Retina (tissue), 1 donor: ENCODE data around the gene RAB4B.
"Not testable (repeated sequence)": the region's sequence is repeated elsewhere in the genome, so short reads cannot be mapped to it uniquely, and the experiment has no call there.

Source experiments
- DNase-seq: peaks from one replicate; pipeline ENCODE4 v3.0.0-alpha.2; 2016

Gene RAB4B

DNA sequence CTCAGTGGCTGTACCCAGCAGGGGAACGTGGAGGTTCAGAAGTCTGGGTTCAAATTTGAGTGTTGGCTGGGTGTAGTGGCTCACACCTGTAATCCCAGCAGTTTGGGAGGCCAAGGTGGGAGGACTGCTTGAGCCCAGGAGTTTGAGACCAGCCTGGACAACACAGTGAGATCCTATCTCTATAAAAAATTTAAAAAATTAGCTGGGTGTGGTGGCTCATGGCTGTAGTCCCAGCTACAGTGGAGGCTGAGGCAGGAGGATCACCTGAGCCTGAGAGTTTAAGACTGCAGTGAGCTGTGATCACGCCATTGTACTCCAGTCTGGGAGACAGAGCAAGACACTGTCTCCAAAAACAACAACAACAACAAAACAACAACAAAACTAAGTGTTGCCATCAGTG is 6.1 kb downstream of the RAB4B start:
- DNase-seq = not testable (repeated sequence)

DNA sequence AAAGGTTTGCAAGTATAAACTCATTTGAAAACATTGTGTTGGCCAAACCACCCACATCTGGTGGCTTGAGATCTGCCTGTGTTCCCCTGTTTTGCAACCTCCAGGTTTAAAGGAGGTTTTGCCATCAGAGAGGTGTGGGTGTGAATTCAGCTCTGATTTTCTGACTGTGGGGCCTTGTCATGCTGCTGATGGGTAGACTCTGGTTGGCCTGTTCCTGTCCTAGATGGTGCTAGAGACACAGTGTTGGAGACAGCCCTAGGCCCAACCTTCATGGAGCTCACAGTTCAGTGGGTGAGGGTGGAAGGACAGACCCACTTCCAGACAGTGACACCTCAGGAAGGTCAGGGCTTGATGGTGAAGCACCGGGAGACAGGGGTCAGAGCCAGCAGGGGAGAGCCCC is 7.5 kb downstream of the RAB4B start:
- DNase-seq = no peak

DNA sequence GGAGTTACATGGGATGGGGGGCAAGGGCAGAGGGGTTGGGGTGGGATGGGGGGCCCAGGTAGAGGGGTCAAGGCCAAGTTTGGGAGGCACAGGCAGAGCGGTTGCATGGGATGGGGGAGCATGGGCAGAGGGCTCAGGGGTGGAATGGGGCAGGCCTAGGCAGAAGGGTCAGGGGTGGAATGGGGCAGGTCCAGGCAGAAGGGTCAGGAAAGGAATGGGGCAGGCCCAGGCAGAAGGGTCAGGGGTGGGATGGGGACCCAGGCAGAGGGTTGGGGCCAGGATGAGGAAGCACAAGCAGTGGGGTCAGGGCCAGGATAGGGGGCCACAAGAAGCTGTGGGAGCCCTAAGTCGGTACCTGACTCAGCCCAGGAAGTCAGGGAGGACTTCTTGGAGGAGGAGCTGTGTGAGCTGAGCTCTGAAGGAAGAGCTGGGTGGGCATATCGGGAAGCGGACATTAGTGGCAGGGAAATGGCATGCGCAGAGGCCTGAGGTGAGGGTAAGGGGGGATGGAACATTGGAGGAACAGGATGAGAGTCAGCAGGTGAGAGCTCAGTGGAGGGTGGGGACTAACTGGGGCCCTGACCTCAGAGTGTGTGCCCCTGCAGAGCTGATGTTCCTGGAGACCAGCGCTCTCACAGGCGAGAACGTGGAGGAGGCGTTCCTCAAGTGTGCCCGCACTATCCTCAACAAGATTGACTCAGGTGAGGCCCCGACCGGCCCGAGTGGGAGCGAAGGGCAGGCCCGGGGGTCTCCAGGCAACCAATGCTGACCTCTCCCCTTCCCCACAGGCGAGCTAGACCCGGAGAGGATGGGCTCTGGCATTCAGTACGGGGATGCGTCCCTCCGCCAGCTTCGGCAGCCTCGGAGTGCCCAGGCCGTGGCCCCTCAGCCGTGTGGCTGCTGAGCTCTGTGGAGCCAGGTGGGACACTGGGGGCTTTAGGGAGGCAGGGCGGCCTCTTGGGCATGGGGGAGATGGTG is 8.3 kb downstream of the RAB4B start:
- no peak for DNase-seq

DNA sequence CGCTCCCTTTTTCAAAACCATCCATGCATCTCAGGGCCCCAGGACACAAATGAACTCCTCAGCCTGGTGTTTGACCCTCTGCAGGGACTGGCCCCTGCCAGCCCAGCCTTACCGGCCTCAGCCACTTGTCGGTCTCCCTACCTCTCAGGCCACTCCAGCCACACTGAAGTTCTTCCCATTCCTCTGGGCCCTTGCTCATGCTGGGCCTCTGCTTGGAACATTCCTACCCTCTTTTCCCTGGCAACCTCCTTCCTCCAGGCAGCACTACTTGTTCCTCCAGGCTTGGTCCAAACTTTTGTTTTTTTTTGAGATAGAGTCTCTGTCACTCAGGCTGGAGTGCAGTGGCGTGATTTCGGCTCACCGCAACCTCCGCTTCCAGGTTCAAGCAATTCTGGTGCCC is 13.3 kb downstream of the RAB4B start:
- no peak for DNase-seq

DNA sequence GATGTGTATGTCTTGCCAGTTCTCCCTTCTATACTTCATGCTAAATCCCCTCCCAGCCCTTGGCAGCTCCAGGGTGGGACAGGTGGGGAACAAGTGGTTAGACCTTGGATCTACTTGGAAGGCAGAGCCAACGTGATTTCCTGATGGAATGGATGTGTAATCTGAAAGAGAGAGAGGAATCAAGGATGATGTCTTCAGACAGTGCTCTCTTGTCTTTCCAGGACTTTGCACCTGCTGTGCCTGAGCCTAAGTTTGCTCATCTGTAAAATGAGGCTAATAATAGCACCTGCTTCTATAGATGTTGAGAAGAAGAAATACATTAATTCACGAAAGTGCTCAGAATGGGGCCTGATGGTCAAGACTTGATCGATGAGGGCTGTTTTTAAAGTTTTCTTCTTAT is 13.9 kb downstream of the RAB4B start:
- no peak for DNase-seq

DNA sequence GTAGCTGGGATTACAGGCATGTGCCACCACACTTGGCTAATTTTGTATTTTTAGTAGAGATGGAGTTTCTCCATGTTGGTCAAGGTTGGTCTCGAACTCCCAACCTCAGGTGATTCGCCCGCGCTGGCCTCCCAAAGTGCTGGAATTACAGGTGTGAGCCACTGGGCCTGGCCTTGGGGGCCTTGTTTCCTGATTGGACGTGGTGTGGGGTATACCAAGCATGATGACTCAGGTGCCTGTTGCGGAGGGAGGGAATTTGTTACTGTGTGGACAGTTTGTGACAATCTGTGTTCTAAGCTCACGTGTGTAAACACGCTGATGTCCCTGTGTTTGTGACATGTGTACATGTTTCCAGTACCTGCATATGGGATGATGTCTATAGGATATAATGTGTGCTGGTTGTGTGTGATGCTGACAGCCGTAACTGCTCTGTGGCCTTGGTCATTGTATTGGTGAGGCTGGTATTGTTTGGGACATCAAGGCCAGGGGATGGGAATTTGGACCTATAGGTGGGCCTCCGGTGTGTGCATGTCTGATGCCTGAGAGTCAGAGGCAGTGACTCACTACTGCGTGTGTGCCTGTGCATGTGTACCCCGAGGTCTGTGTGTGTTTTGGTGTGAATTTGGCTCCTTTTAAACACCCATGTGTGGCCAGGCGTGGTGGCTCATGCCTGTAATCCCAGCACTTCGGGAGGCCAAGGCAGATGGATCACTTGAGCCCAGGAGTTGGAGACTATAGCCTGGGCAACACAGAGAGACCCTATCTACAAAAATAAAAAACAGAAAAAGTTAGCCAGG is 19.3 kb downstream of the RAB4B start:
- DNase-seq = no peak

DNA sequence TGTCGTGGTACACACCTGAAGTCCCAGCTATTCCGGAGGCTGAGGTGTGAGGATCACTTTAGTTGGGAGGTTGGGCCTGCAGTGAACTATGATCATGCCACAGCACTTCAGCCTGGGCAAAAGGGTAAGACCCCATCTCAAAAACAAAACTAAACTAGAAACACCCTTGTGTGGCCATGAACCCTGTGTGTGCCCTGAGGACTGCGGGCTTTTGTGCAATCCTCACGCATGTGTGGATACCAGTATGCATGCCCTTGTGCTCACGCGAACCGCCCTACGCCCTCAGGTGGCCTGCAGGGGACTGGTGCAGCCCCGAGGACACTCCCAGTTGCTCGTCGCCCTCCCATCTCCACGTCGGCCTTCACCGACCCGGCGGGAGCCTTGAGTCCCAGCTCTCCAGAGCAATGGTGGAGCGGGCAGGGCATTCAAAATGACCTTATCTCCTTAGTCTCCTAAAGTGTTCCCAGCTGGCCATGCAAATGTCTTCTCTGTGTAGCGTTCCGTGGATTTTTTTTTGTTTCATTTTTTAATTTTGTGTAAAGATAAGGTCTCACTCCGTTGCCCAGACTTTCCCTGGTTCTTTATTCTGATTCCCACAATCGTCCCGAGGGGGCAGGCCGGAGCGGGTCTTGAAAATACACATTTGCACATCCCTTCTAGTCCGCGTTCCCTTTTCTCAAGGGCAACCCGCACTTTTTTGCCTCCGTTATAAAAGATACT is 20.1 kb downstream of the RAB4B start:
- no peak for DNase-seq

DNA sequence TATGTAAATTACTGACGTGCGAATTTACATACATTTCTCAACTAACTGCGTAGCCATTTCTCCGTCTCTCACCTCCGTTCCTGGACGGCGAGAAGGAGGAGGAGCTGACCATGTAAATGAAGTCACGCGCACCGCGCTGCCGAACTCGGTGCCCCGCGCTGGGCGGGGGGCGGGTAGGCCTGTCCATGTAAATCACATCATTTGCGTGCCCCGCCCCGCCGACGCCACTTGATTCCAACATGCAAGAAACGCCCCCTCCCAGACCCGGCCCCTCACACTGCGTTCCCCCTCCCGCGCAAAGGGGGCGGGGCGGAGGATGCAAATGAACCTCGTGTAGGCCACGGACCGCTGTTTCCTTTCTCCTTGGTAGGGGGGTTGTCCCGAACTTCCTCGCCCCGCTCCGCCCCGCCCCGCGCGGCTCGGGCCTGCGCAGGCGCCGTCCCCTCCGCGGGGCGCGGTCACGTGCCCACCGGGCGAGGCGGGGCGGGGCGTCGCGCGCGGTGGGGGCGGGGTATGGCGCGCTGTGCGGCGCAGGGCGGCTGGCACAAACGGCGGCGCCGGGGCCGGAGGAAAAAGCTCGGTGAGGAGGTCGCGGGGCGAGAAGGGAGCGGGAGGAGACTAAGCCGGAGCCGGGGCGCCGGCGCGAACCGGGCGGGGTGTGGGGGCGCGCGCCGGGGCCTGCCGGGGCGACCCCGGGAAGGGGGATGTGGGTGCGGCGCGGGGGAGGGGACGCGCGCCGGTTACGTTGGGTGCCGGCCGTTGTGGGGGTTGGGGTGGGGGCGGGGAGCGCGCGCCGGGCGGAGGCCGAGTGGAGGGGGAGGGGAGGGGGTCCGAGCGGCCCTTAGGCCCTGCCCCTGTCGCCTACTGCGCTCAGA is 20.9 kb downstream of the RAB4B start, which contains the start of gene EGLN2:
Gene EGLN2, plus strand, starts transcription at position 509 of the 875 bp plus-strand sequence. CDS start 1,382 bp downstream, outside the sequence.
- DNase-seq = peak; percentile 99

DNA sequence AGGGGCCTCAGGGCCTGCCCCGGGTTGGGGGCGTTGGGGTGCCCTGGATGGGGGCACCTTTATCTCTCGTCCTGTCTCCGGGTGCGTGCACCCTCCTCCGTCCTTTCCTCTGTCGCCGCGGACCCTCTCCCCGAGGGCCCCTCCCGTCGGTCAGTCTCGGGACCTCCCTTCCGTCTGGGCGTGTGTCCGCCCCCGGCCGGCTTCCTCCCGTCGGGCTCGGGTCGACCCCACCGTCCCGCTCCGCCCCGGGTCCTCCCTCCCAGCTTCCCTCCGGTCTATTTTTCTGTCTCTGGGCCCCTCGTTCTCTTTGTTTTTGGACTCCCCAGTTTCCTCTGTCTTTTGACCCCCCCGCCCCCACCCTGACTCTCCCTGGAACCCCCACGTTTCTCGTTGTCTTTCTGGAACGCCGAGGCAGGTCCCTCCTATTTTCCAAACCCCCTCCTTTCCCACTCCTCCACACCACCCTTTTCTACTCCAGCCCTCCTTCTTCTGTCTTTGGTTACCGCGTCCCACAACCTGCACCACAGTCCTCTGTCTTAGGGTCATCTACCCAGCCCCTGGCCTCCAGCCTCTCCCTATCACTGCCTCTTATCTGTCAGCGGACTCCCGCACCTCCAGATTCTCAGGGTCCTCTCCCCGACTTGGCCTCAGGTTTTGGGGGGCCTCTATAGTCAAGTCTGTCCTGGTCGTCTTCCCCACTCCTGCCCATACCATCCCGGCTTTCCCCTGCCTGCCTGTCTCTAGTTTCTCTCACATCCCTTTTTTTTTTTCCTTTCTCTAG is 21.7 kb downstream of the RAB4B start:
- DNase-seq = no peak

DNA sequence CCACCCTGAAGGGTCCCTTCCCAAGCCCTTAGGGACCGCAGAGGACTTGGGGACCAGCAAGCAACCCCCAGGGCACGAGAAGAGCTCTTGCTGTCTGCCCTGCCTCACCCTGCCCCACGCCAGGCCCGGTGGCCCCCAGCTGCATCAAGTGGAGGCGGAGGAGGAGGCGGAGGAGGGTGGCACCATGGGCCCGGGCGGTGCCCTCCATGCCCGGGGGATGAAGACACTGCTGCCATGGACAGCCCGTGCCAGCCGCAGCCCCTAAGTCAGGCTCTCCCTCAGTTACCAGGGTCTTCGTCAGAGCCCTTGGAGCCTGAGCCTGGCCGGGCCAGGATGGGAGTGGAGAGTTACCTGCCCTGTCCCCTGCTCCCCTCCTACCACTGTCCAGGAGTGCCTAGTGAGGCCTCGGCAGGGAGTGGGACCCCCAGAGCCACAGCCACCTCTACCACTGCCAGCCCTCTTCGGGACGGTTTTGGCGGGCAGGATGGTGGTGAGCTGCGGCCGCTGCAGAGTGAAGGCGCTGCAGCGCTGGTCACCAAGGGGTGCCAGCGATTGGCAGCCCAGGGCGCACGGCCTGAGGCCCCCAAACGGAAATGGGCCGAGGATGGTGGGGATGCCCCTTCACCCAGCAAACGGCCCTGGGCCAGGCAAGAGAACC is 22.4 kb downstream of the RAB4B start:
- DNase-seq = no peak

DNA sequence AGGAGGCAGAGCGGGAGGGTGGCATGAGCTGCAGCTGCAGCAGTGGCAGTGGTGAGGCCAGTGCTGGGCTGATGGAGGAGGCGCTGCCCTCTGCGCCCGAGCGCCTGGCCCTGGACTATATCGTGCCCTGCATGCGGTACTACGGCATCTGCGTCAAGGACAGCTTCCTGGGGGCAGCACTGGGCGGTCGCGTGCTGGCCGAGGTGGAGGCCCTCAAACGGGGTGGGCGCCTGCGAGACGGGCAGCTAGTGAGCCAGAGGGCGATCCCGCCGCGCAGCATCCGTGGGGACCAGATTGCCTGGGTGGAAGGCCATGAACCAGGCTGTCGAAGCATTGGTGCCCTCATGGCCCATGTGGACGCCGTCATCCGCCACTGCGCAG is 22.9 kb downstream of the RAB4B start:
- no peak for DNase-seq

DNA sequence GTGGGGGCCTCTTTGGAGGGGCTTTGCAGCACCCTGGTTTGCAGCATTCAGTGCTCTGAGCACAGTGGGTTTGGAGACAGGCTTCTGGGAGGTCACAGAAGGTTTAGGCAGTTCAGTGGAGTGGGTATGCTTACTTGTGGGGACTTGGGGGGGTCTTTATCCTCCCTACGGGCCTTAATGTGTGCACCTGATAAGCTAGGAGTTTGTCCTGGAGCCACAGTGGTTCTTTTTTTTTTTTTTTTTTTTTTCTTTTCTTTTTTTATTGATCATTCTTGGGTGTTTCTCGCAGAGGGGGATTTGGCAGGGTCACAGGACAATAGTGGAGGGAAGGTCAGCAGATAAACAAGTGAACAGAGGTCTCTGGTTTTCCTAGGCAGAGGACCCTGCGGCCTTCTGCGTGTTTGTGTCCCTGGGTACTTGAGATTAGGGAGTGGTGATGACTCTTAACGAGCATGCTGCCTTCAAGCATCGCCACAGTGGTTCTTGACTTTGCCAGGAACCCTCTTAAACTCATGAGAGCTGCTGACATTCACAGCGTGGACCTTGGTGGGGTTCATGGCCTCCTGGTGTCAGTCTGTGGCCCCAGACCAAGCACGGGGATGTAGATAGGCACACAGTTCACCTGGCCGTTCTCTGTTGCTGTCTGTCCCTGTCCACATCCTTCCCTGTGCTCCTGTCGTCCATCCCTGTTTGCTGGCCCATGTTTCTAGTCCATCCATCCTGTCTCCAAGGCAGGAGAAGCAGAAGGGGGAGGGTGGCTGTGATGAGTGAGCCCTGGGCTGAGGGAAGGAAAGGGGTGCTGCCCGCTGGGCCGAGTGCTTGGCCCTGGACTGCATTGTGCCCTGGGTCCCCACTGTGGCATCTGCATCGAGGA is 23.6 kb downstream of the RAB4B start:
- DNase-seq = no peak

DNA sequence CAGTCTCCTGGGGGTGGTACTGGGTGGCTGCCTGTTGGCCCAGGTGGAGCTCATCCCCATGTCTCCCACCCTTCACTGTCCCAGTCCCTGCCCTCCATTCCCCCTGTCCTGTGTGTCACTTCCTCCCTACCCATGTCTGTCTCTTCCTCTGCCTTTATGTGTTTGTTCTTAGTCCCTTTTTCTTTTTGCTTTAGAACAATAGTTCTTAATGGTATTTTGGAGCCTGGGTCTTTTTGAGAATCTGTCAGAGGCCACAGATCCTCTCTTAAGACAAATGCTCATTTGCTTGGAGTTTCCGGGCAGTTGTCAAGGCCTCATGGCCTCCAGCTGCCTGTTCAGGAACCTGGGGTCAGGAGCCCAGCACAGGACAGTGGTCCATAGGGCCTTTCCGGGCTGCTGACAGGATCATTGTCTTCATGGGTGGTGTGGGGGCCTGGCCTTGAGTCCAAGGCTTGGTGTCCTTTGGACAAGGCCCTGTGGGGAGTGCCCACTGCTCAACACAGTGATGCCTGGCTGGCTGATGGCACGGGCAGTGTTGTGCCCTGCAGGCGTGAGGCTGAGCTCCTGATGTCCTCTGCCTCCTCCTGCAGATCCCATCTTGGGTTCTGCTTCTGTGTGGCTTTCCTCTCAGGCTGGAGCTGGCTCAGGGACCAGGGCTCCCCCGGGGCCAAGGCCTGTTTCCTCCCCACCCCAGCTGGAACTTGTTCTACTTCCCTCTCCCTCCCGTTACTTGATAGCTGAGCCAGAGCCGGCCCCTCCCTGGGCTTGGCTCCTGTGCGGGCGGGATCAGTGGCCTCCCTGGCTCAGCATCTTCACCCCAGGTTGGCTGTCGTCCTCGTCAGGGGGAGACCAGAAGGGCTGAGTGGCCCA is 24.5 kb downstream of the RAB4B start:
- DNase-seq = no peak

DNA sequence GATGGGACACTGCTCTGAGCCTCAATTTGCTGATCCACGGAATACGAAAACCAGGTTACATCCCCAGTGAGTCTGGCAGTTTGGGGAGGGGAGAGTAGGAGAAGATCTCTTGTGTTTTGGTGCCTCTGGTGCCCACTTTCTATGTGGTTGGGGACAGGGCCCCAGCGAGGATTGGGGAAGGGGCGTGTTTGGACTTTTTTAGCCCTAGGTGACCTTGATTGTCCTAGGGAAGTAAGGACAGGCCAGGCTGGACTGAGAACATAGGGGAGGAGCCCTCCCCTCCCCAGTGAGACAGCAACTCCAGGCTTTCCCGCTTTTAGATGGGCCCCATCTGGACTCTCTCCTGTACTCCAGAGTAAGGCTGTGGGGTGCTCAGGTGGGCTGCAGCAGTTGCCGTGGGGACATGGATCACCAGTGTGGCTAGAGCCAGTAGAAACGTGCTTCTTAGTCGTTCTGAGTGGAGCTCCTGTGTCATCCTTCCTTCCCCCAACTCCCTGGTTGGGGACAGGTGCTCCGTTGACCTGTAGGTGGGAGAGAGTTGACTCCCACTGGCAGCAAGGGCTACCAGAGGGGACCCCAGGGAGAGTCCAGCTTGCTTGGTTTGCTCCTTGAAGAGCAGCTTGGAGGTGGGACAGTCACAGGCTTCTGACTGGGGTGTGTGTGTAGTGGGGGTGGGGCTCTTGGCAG is 25.3 kb downstream of the RAB4B start:
- DNase-seq = no peak

DNA sequence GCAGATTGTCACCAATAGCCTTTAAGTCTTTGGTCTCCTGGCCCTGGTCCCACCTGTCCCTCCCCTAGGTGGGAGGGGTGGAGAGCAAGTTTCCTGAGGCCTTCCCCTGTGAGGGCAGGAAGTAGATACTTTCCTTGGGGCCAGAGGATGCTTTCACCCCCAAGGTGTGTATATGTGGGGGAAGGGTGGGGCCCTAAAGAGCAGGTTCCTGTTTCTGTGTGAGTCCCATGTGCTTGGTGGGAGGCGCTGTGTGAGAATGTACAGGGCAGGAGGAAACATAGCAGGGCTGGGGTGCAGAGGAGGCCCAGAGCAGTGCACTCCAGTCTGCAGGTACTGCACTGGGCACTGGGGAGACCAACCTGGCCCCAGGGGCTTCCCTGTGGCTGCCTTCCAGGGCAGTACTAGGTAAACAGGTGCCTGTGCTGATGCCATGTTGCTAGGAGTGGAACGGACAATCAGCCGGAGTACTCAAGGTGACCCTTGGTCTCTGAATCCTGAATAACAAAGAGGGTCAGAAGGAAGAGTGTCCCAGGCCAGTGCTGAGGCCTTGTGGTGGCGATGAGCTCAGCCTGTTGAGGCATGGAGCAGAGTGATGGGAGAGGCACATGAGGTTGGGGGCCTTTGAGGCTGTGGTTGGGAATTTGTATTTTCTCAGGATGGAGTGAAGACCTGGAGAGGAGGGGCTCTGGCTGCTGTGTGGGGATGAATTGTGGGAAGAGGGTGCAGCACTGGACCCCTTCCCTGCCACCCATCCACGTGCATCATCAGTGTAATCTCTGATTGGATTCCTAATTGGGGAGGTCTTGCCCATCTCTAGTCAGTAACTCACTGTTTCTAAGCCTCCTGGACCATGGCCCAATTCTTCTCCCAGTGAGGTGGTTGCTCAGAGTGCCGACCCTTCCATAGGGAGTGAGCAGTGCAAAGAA is 26.1 kb downstream of the RAB4B start:
- no peak for DNase-seq

DNA sequence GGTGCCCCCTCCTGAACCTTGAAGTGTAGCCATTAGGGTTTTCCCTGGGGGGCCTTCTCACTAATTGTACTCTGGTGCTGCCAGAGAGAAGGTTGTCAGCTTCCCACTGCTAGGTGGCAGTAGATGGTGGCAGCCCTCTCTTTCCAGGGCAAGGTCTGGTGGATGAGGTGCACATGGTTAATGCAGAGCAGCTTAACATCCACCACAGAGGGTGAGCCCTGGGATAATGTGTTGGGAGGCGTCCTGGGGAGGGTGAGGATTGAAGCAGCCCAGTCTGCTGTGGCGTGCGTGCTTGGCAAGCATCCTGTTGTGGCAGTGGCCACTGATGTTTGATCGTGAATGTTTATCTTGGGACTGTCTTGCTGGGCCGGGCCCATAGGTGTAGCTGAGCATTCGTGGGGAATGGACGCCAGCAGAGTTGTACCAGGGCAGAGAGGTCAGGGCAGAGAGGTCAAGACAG is 26.8 kb downstream of the RAB4B start:
- no peak for DNase-seq
